CD4-positive, alpha-beta T cell treated with Interleukin-2 at 100 ng/mL for 4 hours (primary cell): Measurements from ENCODE around the gene METTL9.
"Not testable (repeated sequence)": the region's sequence is repeated elsewhere in the genome, so short reads cannot be mapped to it uniquely, and the experiment has no call there.

Experiments
- DNase-seq: peaks from one replicate; pipeline ENCODE4 v3.0.0-alpha.2; 2020; ENCODE audit warnings: low spot score

METTL9 gene

DNA sequence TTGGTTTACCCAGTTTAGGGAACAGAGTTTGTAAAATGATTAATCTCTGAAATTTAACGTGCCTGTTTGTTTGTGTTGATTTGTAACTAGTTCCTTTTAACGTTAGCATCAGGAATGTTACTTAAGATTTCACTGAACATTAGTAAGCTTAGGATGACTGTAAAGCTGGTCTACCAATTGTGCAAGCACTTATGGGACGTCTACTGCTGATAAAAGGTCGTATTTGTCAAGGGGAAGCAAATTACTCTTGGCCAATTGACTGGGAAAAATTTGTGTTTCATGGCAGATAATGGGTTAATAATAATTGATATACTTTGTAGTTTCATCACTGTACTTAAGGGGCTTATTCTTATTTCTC is 11.8 kb downstream of the METTL9 start:
- DNase-seq, result no peak

DNA sequence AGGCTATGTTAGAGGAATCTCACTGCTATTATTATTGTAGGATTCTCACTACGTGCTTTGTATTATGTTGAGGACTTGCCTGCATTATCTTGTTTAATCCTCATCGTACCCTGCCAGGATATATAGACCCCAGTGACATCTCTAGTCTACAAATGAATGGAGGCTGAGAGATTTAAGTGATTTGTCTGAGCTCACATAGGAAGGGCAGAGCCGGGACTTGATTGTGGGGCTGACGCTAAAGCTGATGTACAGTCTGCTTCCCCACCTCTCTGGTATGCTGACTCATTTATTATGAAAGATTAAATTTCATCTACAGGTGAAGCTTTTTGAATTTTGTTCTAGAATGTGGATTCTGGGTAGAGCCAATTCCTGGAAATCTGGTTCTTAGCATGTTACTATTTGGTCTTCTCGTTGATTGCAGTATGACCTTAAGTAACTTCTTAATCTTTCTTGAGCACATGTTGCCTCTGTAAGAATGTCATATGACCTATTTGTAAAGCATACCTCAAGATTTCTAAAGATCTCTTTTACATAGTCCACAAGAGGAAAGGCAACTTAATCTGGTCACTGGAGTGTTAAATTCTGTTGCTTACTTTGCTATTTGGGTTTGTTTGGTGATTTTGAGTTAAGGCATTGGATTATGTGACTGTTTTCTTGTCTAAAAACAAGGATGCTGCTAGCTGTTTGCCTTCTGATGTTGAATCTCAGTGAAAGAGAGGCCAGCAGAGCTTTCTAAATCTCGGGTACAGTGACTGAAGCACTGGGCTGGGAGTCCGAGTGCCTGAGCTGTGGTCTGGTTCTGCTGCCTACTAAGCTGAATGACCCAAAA is 12.4 kb downstream of the METTL9 start:
- DNase-seq, result peak; percentile 71

DNA sequence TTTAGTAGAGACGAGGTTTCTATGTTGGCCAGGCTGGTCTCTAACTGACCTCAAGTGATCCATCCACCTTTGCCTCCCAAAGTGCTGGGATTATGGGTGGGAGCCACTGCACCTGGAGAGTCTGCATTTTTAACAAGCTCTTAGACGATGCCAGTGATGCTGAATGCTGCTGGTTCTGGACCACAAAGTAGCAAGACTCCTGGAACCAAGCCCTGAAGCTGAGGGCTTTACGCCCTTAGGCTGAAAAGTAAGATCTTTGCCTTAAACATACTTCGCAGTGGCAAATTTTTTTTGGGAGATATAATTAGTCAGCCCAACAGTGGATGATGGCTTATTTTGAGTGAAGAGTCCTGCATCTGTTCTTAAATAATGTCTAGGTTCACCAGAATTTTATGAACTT is 14.0 kb downstream of the METTL9 start:
- no peak for DNase-seq

DNA sequence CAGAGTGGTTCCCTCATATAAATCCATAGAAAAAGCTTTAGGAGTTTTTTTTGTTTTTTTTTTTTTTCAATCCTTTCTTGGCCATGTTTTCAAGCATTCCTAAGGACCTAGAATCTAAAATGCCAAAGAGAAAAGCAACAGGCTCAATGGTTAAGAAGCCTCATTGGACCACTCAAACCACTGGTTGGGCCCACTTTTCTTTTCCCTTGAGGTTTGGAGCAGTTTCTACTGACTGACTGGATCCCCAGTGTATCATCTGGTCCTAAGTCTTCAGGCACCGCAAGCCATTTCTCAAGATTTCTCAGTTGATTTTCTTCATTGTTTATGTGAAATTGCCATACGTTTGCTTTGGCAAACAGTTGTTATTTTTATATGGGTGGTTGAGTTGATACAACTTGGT is 14.4 kb downstream of the METTL9 start:
- DNase-seq, result no peak

DNA sequence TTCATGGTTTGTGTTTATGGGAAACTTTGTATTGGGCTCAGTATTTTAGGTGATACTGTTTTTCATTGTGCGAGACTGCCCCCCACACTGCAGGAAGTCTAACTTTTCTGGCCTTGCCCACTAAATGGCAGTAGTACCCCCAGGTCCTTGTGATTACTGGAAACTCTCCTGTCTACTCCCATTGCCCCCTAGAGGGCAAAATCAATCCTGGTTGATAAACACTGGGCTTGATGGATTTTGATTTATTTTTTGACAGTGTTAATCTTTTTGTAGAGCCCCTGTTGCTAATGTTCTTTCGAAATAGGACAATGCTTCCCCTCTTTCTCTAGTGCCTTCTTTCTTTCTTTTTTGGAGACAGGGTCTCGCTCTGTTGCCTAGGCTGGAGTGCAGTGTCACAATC is 15.5 kb downstream of the METTL9 start:
- no peak for DNase-seq

DNA sequence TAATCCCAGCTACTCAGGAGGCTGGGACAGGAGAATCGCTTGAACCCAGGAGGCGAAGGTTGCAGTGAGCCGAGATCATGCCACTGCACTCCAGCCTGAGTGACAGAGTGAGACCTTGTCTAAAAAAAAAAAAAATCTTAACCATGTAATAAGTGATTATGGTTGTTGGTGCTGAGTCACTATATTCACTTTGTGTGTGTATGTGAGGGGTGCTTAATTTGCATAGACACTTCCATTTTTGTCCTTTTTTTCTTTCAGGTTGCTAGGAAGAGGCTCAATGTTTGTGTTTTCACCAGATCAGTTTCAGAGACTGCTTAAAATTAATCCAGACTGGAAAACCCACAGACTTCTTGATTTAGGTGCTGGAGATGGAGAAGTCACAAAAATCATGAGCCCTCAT is 18.2 kb downstream of the METTL9 start:
- no peak for DNase-seq

DNA sequence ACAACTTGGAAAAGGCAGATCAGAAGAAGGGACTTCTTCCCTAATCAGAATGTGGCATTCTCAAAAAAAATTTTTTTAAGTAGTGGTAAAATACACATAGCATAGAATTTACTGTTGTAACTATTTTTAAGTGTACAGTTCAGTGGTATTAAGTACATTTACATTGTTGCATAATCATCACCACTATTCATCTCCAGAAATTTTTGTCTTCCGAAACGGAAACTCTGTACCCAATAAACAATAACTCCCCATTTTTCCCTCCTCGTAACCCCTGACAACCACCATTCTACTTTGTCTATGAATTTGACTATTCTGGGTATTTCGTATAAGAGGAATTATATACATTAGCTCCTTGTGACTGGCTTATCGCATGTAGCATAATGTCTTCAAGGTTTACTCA is 18.9 kb downstream of the METTL9 start:
- DNase-seq, result no peak

DNA sequence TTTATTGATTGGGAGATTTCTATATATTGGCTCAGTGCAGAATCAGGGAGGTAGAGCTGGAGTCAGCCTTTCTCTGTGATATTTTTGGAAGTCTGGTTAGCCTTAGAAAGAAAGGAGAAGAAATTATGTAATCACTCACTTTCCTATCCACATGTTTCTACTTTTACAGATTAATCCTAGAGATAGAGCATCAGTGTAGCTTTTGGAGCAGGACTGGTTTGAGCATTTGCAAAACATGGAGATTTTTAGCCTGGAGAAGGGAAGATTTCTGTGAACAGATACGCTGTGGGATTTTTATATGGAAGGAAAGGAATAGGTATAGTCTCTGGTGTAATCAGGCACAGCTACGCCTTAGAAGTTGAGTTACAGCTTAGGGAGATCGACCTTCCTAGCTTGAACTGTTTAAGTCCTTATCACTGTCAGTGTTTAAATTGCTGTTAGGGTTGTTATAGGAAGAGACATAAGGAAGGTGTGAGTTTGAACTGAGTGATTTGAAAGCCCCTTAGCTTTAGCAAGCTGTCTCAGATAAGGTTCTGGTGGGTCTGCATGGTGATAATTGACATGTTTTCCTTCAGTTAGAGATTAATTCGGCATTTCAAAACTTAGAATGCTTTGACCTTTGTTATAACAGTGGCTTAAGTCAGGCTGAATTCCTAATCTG is 20.5 kb downstream of the METTL9 start:
- no peak for DNase-seq

DNA sequence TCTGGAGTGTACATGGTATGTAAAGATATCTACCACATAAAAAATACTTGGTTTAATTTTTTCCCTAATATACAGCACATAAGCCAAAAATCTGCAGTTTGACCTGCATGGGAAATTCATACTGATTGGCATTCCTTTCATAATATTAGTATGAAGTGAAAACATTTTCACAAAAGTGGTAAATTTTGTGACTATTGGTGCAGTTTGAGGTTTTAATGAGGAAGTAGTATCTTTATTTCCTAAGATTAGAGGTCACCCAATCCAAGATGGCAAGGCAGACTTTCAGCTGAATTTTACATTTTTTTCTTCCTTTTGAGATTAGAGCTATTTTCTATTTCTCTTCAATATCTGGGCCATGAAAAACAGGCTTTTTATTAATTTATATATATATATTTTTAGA is 21.2 kb downstream of the METTL9 start:
- no peak for DNase-seq

DNA sequence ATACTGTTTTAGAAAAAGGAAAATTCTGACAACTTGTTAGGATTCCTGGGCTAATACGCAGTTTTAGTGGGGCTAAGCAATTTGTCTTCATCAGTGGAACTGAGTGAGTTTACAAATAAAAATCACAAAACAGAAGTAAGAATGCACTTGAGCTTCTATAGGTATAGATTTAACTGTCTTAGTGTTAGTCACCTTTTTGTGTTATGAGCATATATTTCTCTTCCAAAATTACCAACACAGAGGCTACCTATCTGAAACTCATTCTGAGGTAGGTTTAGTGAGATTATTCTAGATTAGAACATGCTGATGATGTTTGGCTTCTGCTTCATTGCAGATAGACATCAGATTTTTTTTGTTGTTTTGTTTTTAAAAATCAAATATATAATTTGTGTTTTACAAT is 23.2 kb downstream of the METTL9 start:
- no peak for DNase-seq

DNA sequence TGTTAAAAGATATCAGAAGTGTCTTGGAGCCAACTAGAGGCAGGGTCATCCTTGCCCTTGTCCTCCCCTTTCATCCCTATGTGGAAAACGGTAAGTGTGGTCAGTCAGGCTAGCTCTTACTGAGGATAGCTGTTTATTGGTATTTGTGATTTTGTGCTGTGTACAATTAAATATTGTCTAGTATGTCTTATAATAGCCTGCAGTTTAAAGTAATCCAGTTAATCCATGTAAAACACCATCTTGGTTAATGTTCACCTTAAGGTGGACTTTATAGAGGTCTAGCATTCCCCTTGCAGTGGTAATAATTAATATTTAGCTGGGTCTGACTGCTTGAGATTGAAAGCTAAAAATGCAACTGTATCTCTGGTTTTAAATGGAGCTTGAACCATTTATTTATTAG is 25.6 kb downstream of the METTL9 start:
- no peak for DNase-seq

DNA sequence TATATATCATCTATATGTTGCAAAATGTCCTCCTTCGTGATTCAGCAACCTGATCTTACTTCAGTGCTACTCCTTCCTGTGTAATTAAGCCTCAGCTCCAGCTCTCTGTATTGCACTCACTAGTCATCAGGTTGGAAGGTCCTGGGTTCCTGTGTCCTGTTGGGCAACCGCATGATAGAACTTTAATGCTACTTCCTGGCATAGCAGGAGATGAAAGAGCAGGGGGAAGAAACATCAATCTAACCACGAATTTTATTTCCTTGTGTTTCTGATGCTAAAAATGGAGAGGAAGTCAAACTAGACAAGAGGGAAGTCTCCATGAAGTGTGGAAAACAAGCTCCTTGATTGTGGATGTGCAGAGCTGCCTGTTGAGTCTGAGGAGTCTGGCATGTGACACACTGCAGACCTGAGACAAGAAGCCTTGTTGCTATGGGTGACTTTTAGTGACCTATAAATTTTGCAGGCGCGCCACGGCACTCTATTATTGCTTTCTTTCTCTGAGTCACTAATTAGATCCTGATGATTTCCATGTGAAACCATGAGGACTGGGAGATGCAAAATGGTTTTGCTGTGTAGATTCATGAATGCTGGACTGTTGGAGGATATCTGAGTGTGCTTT is 27.4 kb downstream of the METTL9 start:
- DNase-seq, result peak; percentile 58

DNA sequence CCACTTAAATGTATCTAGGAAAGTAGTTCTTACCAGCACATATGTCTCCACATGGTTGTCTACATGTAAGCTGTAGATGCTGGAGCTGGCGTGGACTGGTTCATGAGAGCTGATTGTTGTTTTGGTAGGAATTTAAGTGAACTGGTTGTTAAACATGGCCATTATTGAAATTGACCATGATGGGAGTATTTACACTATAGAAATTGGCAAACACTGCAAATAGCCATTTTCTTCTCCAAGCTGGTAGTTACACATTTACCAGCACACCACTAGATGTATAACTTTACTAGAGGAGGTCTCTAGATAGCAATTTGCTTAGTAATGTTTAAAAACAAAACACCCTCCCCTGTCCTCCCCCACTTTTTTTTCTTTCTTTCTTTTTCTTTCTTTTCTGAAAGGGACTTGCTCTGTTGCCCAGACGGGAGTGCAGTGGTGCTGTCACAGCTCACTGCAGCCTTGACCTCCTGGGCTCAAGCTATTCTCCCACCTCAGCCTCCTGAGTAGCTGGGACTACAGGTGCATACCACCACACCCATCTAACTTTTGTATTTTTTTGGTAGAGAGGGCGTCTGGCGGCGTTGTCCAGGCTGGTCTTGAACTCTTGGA is 28.8 kb downstream of the METTL9 start:
- DNase-seq, result no peak

DNA sequence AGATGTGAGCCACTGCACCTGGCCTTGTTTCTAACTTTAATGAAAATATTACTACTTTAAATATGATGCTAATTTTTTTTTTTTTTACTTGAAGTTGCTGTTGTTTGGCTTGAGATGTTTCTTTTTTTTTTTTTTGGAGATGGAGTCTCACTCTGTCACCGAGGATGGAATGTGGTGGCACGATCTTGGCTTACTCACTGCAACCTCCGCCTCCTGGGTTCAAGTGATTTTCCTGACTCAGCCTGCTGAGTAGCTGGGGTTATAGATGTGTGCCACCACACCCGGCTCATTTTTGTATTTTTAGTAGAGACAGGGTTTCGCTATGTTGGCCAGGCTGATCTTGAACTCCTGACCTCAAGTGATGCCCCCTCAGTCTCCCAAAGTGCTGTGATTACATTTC is 29.4 kb downstream of the METTL9 start:
- no peak for DNase-seq

DNA sequence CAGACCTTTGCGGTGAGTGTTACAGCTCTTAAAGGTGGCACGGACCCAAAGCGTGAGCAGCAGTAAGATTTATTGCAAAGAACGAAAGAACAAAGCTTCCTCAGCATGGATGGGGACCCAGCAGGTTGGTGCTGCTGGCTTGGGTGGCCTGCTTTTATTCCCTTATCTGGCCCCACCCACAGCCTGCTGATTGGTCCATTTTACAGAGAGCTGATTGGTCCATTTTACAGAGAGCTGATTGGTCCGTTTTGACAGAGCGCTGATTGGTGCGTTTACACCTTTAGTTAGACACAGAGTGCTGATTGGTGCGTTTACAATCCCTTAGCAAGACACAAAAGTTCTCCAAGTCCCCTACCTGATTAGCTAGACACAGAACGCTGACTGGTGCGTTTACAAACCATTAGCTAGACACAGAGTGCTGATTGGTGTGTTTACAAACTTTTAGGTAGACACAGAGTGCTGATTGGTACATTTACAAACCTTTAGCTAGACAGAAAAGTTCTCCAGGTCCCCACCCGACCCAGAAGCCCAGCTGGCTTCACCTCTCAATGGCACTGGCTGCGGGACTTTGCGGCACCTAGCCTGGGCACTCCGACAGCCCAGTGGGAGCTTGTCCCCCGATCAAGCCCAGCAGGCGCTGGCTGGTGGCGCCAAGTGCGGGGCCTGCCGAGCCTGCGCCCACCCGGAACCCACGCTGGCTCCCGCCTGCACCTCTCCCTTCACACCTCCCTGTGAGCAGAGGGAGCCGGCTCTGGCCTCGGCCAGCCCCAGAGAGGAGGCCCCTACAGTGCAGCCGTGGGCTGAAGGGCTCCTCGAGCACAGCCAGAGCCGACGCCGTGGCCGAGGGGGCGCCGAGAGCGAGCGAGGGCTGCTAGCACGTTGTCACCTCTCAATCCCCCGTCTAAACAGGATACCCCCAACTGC is 30.5 kb downstream of the METTL9 start:
- not testable (repeated sequence) for DNase-seq

DNA sequence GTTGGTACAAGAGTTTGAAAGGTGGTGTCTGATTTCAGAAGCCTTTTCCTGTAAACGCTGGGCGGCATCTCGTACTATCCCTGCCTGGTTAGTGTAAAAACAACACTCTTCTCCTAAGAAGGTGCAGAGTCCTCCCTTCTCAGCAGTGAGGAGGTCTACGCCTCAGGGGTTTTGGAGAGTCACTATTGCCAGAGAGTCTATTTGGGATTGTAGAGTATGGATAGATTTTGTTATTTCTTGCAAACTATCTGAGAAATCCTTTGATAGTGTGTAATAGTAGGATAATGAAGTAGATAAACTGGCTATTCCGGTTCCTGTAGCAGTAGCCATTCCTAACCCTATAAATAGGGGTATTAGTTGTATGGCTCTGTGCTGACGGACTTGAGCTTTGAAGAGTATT is 31.5 kb downstream of the METTL9 start:
- not testable (repeated sequence) for DNase-seq

DNA sequence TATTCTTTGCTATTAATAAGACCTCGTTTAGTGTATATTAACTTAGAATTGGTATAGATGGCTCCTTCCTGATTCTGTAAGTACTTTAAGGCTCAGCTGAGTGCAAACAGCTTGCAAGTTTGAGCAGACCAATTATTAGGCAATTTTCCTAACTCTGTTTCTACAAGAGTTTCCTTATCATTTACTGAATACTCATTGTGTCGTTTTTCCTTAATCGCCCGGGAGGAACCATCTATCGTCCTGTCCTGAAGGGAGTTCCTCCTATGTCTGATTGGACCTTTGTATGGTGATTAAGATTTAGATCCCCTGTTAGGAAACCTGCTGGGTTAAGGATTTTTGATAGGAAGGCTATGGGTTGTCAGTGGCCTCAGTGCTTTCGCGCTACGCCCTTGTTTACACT is 32.0 kb downstream of the METTL9 start:
- not testable (repeated sequence) for DNase-seq

DNA sequence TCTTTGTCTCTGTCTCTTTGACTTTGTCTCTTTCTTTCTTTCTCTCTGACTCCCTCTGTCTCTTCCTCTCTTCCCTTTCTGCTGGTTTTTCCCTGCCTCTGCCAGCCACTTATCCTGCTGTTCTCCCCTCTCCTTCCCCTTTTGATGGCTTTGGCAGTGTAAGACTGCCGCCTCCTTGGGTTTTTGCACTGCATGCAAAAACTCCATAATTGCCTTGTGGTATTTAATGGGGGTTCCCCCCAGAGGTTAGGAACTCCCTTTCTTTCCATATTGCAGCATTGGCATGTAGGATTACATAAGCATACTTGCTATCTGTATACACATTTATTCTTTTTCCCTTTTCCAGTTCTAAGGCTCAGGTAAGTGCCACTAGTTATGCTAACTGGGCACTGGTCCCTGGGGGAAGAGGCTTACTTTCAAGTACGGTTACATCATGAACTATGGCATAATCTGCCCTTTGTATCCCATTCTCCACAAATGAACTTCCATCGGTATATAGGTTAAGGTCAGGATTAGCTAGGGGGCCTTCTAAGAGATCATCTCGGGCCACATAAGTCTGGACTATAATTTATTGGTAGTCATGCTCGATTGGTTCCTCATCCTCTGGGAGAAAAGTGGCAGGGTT is 32.7 kb downstream of the METTL9 start:
- DNase-seq, result not testable (repeated sequence)

DNA sequence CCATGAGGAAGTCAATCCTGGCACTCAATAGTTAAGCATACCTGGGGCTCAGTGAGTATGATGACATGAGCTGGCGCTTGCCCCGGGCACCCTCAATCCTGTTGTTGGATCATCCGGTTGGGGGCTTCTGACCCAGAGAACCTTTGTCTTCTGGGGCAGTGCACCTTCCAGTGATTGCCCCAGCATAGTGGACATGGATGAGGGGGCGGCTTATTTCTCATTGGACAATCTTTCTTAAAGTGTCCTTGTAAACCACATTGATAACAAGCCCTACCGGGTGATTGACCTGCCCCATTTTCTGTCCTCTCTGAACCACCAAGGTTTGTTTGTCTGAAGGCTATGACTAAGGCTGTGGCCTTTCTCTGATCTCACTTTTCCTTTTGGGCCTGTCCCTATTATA is 34.8 kb downstream of the METTL9 start:
- DNase-seq, result no peak

DNA sequence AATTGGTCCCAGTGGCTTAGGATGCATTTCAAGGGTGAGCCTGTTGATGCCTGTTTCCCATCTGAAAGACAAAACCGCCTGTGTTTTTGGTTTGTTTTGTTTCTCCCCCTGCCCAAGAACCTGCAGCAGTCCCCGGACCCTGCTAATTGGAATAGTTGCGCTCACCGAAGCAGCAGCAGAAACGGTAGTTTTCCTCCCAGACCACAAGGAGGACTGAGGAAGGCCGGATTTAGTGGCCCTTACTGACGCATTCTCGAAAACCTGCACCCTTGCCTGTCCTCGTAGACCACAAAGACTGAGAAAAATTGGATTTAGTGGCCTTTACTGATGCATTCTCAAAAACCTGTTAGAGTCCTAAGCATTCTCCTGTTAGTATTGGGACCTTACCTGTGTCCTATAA is 36.3 kb downstream of the METTL9 start:
- not testable (repeated sequence) for DNase-seq
